Hepatocyte (in vitro differentiated cells): ENCODE results near the gene ZNF496.

Experiments
- CTCF ChIP-seq: fragments of 200-600 bp; sonication (generic); IDR thresholded peaks from 2 replicates; pipeline ENCODE4 v1.5.1; 2016; ENCODE audit warnings: antibody characterized with exemption, mild to moderate bottlenecking; ENCODE audit not compliant: poor library complexity
- EZH2 ChIP-seq: fragments of 200-600 bp; sonication (generic); IDR thresholded peaks from 2 replicates; pipeline ENCODE4 v1.6.1; 2016; ENCODE audit warnings: antibody characterized with exemption, mild to moderate bottlenecking, borderline replicate concordance
- EZH2phosphoT487 ChIP-seq: fragments of 200-600 bp; sonication (generic); IDR thresholded peaks from one replicate; pipeline ENCODE4 v1.6.1; 2018; ENCODE audit warnings: antibody characterized with exemption, mild to moderate bottlenecking, low read depth, moderate library complexity; ENCODE audit not compliant: unreplicated experiment, severe bottlenecking

- no peak for TF ChIP-seq CTCF
- TF ChIP-seq EZH2 = no peak
- no peak for TF ChIP-seq EZH2phosphoT487
Observed at GRCh38 chr1:247360991-247361731, 29.5 kb upstream of the ZNF496 start.
